ENCODE measurements around the gene BMERB1.
"Not testable (repeated sequence)": the region's sequence is repeated elsewhere in the genome, so short reads cannot be mapped to it uniquely, and the experiment has no call there.

The BMERB1 gene

GRCh38 chr16:15426796-15427195 lies 7.6 kb upstream of the BMERB1 start:
- DNase-seq, result no peak

DNA sequence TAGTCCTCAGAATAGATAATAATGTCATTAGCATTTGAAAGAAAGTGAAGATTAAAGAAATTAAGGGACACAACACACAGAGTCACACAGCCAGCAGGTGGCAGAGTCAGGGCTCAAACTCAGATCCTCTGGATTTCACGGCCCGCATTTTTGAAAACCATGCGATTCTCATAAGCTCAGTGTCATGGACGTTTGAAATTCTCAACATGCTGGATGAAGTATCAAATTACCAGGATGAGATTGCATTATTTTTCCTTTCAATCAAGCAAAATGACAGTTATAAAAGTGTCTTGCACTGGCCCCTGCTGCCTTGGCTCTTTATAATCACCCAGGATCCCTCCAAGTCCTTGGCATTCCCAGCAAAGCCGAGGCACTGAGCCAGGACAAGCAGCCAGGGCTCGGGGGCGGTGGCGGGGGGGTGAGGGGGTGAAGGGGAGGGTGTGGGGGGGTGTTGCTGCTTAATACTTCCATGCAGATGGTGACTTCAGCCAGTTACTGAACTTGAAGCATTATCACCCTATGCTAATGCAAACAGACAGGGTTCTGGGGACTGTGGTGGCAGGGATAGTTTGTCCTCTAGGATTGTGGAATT lies 6.6 kb upstream of the BMERB1 start:
- DNase-seq, result peak; percentile 45

GRCh38 chr16:15430884-15431283 lies 3.5 kb upstream of the BMERB1 start:
- DNase-seq, result not testable (repeated sequence)

- no peak for DNase-seq
These were observed 336 bp upstream of the BMERB1 start for GRCh38 chr16:15434079-15434424.

GRCh38 chr16:15435216-15435864 lies 952 bp downstream of the BMERB1 start:
- DNase-seq, result no peak

- DNase-seq, result no peak
These were observed 4.7 kb downstream of the BMERB1 start for GRCh38 chr16:15439102-15439501.

DNA sequence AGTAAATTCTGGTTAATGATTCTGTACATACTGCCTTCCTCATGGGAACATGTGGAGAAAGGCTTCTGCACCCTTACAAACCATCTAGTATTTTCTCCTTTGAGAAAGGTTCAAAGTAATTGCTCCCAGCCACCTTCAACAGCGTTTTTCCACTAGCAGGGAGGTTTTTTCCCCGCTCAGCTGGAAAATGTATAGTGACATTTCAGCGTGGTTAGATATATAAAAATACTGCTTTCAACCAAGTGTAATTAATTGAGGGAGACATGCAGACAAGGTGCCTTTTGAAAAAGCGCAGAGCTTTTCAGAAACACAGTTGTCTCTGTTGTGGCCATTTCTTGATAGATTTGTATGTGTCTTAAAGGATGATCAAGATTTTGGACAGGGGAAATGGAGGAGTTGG lies 5.1 kb downstream of the BMERB1 start:
- DNase-seq, result no peak

DNA sequence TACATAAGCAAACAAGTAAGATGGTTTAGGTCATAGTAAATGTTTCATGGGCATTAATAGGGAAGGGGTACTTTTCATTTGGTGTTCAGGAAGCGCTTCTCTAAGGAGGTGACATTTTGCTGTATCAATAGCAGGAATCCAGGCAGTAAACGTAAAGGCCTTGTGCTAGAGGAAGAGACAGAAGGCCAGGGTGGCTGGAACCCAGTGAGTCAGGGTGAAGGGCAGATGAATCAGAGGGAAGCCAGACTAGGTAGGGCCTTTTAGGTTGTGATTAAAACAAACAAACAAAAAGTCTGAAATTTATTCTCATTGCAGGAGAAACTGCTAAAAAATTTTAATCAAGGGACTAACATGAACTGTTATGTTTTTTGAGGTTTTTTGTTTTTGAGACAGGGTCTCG lies 6.5 kb downstream of the BMERB1 start:
- peak; percentile 30 for DNase-seq

- not testable (repeated sequence) for DNase-seq
These were observed 7.8 kb downstream of the BMERB1 start for GRCh38 chr16:15442140-15442539.

DNA sequence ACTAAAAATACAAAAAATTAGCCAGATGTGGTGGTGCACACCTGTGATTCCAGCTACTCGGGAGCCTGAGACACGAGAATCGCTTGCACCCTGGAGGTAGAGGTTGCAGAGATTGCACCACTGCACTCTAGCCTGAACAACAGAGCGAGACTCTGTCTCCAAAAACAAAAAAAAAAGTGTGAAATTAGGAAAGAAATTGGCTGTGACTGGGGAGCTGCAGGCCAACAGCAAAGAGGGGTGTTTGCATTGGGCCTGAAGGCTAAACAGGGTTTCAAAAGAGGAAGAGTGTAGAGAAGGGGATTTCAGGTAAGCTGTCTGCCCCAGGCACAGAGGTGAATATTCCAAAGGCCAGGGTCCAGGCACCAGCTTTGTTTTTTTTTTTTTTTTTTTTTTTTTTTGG lies 9.4 kb downstream of the BMERB1 start:
- no peak for DNase-seq

DNA sequence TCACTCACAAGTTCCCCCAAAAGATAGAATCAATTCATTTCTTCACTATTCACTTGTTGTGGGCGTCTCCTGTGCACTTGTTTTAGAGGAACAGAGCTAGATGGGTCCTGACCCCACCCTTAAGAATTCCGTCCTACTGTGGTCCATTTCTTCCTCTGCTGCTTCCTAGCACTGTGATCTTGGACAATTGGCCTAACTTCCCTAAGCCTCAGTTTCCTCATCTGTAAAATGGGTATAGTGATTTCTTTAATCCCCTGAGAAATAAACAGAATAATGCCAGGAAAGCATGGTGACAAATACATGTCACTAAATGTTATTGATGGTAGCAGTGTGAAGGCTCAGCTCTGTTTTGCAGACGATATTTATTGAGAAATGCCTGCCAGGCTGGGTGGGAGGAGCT lies 9.9 kb downstream of the BMERB1 start:
- no peak for DNase-seq

- DNase-seq, result no peak
These were observed 11.1 kb downstream of the BMERB1 start for GRCh38 chr16:15445450-15445849.

DNA sequence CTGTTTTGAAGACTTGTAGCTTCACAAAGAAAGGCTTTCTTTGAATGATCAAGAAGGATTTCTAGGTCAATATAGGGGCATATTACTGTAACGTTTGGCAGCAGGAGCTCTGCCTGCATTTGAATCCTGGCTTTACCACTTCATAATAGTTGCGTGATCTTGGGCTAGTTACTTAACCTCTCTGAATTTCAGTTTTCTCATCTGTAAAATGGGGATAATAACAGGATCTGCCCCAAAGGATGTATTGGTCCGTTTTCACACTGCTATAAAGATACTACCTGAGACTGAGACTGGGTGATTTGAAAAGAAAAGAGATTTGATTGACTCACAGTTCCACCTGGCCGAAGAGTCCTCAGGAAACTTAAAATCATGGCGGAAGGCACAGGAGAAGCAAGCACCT lies 12.5 kb downstream of the BMERB1 start:
- no peak for DNase-seq

DNA sequence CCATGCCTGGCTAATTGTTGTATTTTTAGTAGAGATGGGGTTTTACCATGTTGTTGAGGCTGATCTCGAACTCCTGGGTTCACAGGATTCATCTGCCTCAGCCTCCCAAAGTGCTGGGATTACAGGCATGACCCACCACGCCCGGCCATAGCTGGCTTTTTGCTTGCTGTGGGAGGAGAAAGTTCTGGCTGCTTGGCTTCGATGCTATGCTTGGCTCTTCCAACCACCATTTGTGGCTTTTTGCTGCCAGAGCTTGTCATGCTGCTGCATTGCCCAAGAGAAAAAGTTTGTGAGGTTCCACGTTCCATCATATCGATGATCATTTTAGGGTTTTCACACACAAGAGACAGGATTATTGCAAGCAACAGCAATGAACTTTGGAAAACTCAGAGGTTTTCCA lies 16.2 kb downstream of the BMERB1 start:
- DNase-seq, result no peak

DNA sequence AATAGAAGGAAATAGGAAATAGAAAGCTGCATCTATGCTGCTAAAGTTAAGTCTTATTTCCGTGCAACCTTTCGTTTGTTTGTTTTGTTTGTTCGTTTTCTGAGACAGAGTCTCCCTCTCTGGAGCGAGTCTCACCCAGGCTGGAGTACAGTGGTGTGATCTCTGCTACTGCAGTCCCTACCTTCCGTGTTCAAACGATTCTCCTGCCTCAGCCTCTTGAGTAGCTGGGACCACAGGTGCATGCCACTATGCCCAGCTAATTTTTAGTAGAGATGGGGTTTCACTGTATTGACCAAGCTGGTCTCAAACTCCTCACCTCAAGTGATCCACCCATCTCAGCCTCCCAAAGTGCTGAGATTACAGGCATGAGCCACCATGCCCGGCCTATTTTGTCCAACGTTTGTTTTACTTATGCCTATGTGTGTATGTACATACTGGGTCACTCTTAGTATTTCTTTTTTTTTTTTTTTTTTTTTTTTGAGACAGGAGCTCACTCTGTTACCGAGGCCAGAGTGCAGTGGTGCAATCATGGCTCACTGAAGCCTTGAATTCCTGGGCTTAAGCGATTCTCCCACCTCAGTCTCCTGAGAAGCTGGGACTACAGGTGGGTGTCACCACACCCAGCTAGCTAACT lies 16.8 kb downstream of the BMERB1 start:
- DNase-seq, result no peak

GRCh38 chr16:15452246-15452855 lies 18.0 kb downstream of the BMERB1 start:
- no peak for DNase-seq

DNA sequence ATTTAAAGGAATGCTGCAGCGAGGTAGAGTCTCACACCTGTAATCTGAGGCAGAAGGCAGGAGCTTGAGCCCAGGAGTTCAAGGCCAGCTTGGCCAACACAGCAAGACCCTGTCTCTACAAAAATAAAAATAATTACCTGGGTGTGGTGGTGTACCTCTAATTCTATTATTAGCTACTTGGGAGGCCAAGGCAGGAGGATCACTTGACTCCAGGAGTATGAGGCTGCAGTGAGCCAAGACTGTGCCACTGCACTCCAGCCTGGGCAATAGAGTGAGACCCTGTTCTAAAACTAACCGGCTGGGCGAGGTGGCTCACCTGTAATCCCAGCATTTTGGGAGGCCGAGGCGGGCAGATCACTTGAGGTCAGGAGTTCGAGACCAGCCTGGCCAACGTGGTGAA lies 18.9 kb downstream of the BMERB1 start:
- not testable (repeated sequence) for DNase-seq

GRCh38 chr16:15454933-15455332 lies 20.5 kb downstream of the BMERB1 start:
- not testable (repeated sequence) for DNase-seq

GRCh38 chr16:15457400-15457799 lies 23.0 kb downstream of the BMERB1 start:
- DNase-seq, result no peak

GRCh38 chr16:15457958-15458357 lies 23.6 kb downstream of the BMERB1 start:
- DNase-seq, result no peak

GRCh38 chr16:15459791-15460190 lies 25.4 kb downstream of the BMERB1 start:
- no peak for DNase-seq

DNA sequence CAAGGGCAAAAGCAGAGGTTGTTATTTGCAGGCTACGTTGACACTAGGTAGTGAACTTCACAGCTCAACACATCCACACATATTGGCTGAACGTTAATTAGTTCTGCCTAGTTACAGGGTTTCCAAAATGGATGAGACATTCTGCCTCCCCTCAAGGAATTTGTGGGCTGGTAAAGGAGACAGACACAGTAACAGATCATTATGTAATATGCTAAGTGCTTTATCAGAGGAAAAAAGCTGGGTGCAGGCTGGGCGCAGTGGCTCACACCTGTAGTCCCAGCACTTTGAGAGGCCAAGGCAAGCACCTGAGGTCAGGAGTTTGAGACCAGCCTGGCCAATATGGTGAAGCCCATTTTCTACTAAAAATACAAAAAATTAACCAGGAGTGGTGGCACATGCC lies 26.2 kb downstream of the BMERB1 start:
- no peak for DNase-seq

GRCh38 chr16:15461376-15461775 lies 27.0 kb downstream of the BMERB1 start:
- DNase-seq, result no peak
